ENCODE results near the gene SLC5A7. TPM values are rescaled to one million over a fixed set of nuclear protein-coding genes. Genes with fewer than 3 reads are reported as not detected.

Gene SLC5A7
- total RNA-seq, 2 donors from 2014 or later = not detected

DNA sequence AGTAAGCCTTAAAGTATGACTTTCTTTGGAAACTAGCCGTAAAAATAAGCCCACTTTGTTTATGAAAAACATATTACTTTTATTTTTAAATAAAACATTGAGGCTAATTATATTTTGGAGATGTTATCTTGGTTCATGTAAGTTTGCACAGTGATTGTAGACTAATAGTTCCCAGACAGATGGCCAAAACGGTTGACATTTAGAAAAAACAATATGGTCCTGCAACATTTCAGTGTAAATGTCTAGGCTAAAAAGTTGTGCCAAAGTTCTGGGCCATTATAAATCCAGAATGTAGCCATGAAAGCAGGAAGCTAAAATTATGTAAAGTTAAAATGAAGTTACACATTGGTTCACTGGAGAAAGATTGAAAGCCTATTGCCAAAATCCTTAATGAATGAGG lies 43.6 kb downstream of the SLC5A7 start:
- 89 to 93% methylated on average over 1 of the region's 2 CpGs for WGBS, 2 experiments (ENCODE audit: insufficient coverage in 1 of 2, insufficient read length in 1 of 2)
- Histone ChIP-seq H3K27ac (ENCODE audit: low read depth, low read length) (no peak overlapping the region), H3K27me3 (ENCODE audit: control insufficient read depth, insufficient read depth, low read length, poor library complexity, severe bottlenecking) (no peaks in the 10 kb centered on the region), H3K4me3 (ENCODE audit: low read length) (no peak overlapping the region), H3K4me1 (ENCODE audit: control insufficient read depth, insufficient read depth, low read length) (no peaks in the 10 kb centered on the region), H3K36me3 (ENCODE audit: control insufficient read depth, insufficient read depth, low read length) (no peaks in the 10 kb centered on the region), H3K9ac (ENCODE audit: extremely low read depth, low read length, poor library complexity, severe bottlenecking) (no peak overlapping the region), H3K9me3 (ENCODE audit: control insufficient read depth, low read length) (peaks cover 13% of the 10 kb centered on the region)
- H3K9me3 Mint-ChIP-seq = peaks cover 25% of the 10 kb centered on the region
- H3K4me3 Mint-ChIP-seq = no peak overlapping the region
- H3K36me3 Mint-ChIP-seq (ENCODE audit: low read depth) = no peaks in the 10 kb centered on the region
- TF ChIP-seq CTCF (conservative IDR thresholded peaks at IDR 0.05) = no peak
- H3K27ac Mint-ChIP-seq = no peak overlapping the region
- no peak for DNase-seq
- H3K27me3 Mint-ChIP-seq (ENCODE audit: insufficient read depth) = no peaks in the 10 kb centered on the region
- peaks cover 3% of the 10 kb centered on the region for H3K4me1 Mint-ChIP-seq

GRCh38 chr2:108031471-108031941 lies 45.2 kb downstream of the SLC5A7 start:
- Histone ChIP-seq H3K27me3 (ENCODE audit: control insufficient read depth, insufficient read depth, low read length, poor library complexity, severe bottlenecking) (no peaks in the 10 kb centered on the region), H3K36me3 (ENCODE audit: control insufficient read depth, insufficient read depth, low read length) (no peaks in the 10 kb centered on the region), H3K27ac (ENCODE audit: low read depth, low read length) (no peak overlapping the region), H3K4me1 (ENCODE audit: control insufficient read depth, insufficient read depth, low read length) (no peaks in the 10 kb centered on the region), H3K9me3 (ENCODE audit: control insufficient read depth, low read length) (peaks cover 13% of the 10 kb centered on the region), H3K9ac (ENCODE audit: extremely low read depth, low read length, poor library complexity, severe bottlenecking) (no peak overlapping the region), H3K4me3 (ENCODE audit: low read length) (no peak overlapping the region)
- H3K27me3 Mint-ChIP-seq (ENCODE audit: insufficient read depth) = no peaks in the 10 kb centered on the region
- no peak overlapping the region for H3K4me3 Mint-ChIP-seq
- H3K36me3 Mint-ChIP-seq (ENCODE audit: low read depth) = no peaks in the 10 kb centered on the region
- no peak overlapping the region for H3K27ac Mint-ChIP-seq
- H3K9me3 Mint-ChIP-seq = peaks cover 25% of the 10 kb centered on the region
- no peaks in the 10 kb centered on the region for H3K4me1 Mint-ChIP-seq
- no peak for DNase-seq
- WGBS, 2 experiments (ENCODE audit: insufficient coverage in 1 of 2, insufficient read length in 1 of 2) = 95 to 100% methylated on average over 1 to 23 of the region's 23 CpGs
- no peak for TF ChIP-seq CTCF (conservative IDR thresholded peaks at IDR 0.05)

- Histone ChIP-seq H3K36me3 (ENCODE audit: control insufficient read depth, insufficient read depth, low read length) (no peaks in the 10 kb centered on the region), H3K27me3 (ENCODE audit: control insufficient read depth, insufficient read depth, low read length, poor library complexity, severe bottlenecking) (no peaks in the 10 kb centered on the region), H3K27ac (ENCODE audit: low read depth, low read length) (no peak overlapping the region), H3K4me3 (ENCODE audit: low read length) (no peak overlapping the region), H3K4me1 (ENCODE audit: control insufficient read depth, insufficient read depth, low read length) (no peaks in the 10 kb centered on the region), H3K9ac (ENCODE audit: extremely low read depth, low read length, poor library complexity, severe bottlenecking) (no peak overlapping the region), H3K9me3 (ENCODE audit: control insufficient read depth, low read length) (peaks cover 13% of the 10 kb centered on the region)
- DNase-seq = no peak
- Mint-ChIP-seq H3K9me3 (peaks cover 25% of the 10 kb centered on the region), H3K27me3 (ENCODE audit: insufficient read depth) (no peaks in the 10 kb centered on the region), H3K4me1 (no peaks in the 10 kb centered on the region), H3K27ac (no peak overlapping the region), H3K36me3 (ENCODE audit: low read depth) (no peaks in the 10 kb centered on the region), H3K4me3 (no peak overlapping the region)
- peak; percentile 46 for TF ChIP-seq CTCF (conservative IDR thresholded peaks at IDR 0.05)
These were observed 48.5 kb downstream of the SLC5A7 start for GRCh38 chr2:108034843-108035242.

All from endodermal cell (in vitro differentiated cells).